GM19240 (cell line): ENCODE results near the gene CRY2.
"Not testable (repeated sequence)": the region's sequence is repeated elsewhere in the genome, so short reads cannot be mapped to it uniquely, and the experiment has no call there.

Experiments used
- DNase-seq: peaks from one replicate; pipeline ENCODE4 v3.0.0; 2011; ENCODE audit warnings: low spot score; ENCODE audit not compliant: insufficient read length

CRY2 gene

DNA sequence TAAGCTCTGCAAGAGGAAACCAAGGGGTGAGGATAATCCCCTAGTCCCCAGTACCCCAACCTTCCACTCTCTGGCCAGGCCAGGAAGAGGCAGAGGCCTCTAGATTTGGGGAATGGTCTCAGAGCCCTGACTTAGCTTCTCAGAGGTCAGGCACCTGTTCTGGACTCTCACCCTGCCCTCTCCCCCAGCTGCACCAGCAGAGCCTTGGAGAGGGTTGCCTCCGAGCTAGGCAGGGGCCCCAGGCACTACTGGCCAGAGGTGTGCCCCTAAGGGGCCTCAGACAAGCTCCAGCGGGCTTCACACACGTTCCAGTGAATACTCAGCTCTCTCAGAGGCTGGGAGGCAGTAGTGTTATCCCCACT is 51.8 kb downstream of the CRY2 start:
- DNase-seq, result no peak

GRCh38 chr11:45899448-45900174 is 52.3 kb downstream of the CRY2 start:
- DNase-seq, result peak; percentile 68

- DNase-seq, result not testable (repeated sequence)
Observed at GRCh38 chr11:45900175-45900800, 53.0 kb downstream of the CRY2 start.

GRCh38 chr11:45900916-45901617 is 53.8 kb downstream of the CRY2 start:
- no peak for DNase-seq

GRCh38 chr11:45901626-45902025 is 54.4 kb downstream of the CRY2 start:
- DNase-seq, result no peak

DNA sequence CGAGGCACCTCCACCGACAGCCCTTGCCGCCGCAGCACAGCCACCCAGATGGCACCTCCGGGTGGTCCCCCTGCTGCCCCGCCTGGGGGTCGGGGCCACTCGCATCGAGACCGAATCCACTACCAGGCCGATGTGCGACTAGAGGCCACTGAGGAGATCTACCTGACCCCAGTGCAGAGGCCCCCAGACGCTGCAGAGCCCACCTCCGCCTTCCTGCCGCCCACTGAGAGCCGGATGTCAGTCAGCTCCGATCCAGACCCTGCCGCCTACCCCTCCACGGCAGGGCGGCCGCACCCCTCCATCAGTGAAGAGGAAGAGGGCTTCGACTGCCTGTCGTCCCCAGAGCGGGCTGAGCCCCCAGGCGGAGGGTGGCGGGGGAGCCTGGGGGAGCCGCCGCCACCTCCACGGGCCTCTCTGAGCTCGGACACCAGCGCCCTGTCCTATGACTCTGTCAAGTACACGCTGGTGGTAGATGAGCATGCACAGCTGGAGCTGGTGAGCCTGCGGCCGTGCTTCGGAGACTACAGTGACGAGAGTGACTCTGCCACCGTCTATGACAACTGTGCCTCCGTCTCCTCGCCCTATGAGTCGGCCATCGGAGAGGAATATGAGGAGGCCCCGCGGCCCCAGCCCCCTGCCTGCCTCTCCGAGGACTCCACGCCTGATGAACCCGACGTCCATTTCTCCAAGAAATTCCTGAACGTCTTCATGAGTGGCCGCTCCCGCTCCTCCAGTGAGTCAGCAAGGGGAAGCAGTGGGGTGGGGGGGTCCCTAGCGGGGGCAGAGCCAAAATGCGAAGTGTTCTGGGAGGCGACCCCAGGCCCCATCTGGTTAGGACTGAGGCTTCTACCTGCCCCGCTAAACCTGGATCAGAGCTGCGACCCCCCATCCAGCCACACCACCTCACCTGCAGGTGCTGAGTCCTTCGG is 55.4 kb downstream of the CRY2 start:
- DNase-seq, result no peak

DNA sequence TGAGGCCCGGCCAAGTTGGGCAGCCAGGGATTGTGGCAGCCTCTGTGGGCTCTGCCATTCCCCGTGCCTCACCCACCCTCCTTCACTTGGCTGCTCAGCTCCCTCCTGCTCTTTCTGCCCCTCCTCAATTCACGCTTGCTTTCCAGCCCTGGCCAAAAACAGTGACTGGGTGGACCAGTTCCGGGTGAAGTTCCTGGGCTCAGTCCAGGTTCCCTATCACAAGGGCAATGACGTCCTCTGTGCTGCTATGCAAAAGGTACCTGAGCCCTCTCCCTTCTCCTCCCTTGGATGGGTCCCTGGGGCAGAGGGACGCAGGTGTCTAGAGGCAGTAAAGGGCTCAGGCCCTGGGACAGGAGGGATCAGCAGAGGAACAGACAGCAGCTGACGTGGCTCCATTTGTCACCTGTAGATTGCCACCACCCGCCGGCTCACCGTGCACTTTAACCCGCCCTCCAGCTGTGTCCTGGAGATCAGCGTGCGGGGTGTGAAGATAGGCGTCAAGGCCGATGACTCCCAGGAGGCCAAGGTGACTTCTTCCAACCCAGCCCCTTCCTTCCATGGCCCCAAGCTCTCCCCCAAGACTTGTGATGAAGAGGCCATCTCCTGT is 57.1 kb downstream of the CRY2 start:
- DNase-seq, result no peak

- no peak for DNase-seq
Observed at GRCh38 chr11:45905095-45905494, 57.8 kb downstream of the CRY2 start.

- not testable (repeated sequence) for DNase-seq
Observed at GRCh38 chr11:45905576-45905975, 58.3 kb downstream of the CRY2 start.

DNA sequence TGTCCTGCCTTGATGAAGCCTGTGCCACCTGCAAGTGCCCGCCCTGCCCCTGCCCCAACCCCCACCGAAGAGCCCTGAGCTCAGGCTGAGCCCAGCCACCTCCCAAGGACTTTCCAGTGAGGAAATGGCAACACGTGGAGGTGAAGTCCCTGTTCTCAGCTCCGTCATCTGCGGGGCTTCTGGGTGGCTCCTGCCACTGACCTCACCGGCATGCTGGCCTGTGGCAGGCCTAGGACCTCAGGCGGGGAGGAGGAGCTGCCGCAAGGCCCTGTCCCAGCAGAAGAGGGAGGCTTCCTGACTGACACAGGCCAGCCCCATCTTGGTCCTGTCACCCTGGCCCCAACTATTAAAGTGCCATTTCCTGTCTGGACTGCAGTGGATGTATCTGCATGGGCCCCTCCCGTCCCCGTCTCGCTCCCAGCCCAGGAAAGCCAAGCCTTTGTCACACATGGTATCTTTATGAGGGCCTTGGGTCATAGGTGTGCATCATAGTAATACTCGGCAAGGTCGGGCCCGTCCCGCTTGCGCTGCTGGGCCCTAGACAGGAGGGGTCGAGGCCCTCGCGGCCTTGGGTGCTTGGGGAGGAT is 58.9 kb downstream of the CRY2 start:
- DNase-seq, result no peak

DNA sequence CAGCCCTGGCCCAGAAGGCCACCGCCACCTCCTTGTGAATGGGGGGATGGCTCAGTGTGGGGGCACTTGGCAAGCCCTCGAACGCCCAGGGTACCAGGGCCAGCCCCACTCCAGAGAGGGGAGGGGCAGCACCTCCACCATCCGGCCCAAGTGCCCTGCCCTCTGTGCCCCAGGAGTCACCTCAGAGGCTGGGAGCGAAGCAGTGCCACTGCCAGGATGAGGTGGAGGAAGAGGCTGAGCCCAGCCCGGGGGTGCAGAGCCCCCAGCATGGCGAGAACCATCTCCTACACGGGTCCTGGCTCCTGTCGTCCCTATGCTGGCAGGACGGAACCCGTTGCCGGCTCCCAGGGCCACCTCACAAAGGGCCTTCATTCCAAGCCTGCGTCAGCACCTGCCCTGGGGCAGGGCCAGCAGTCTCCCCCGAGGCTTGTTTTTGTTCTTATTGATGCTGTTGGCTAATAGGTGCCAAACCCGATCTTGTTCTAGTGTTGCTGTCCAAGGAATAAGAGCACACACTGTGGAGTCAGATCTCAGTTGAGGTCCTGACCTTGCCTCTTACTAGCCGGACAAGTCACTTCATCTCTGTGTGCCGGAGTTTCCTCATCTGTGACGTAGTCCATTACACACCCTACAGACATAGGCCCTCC is 59.8 kb downstream of the CRY2 start, which contains the start of gene FREY1:
TSS of gene FREY1 (minus strand) at position 307 of the 647 bp plus-strand sequence. CDS start at position 281, 26 bp downstream.
- no peak for DNase-seq

DNA sequence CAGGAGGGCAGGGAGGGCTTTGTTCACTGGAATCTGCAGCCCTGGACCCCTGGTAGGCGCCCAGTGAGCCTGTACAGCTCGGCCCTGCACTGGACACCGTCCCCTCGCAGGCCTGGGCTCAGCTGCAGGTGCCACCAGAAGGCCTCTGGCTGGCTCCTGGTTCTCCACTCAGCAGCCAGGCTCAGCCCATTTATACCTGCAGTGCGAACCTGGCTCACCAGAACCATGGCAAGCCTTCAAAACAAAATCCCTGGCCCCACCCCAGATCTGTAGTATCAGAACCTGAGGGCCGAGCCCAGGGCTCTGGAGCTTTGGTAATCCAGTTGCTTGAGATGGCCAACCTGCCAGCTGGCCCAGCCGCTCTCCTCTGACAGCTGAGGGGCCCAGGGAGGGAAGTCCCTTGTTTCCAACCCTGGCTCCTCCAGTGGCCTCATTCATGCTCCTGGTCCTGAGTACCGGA is 60.7 kb downstream of the CRY2 start:
- no peak for DNase-seq

DNA sequence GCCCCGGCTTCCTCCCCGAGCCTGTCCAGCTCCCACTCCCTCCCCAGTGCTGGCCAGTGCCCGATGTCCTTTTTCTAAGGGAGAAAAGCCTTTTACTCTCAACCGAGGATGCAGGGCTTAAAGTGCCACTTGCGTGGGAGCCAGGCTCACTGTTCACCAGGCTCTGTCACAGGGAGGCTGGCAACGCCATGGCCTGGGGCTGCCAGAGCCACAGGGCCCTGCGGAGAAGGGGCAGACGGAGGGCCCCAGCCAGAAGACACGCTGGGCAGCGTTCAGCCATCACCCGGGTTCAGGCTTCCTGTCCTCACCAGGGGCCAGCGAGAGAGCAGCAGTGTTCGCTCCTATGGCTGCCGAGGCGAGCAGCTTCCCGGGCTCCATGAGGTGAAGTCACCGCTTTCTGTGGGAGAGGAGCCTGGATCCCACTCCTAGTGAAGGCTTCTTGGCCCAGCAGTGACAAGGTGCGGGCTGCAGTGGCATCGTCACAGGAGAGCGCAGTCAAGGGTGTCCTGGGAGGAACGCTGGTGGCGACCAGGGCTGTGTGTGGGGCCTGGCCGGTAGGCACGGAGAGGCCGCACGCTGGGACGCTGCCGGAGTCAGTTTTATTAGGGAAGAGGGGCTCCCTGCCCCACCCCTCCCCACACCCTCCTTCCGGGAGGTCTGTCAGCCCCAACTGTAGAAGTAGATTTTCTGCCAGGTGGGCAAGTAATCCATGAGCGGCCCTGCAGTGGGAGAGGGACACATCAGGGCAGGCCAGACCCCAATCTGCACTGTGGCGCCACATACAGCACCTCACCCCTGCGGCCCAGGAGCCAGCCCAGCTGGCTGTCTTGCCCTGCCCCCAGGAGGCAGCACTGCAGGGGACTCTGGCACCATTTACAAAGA is 62.6 kb downstream of the CRY2 start:
- no peak for DNase-seq

DNA sequence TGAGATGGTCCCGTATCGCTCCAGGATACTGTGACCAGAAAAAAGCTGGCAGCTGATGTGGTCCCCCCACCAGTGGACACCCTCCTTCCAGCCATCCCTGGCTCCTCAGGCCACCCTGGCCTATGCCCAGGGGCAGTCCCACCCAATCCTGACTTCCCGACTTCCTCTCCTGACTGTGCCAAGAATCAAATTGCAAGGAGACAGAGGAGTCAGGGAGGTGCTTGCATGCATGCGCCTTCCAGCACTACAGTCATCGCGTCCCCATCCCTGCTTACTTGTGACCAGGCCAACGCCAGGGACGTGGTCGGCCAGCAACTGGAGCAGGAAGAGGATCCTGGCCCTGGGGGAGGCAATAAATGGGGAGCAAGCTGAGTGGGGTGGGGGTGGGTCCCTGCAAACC is 63.3 kb downstream of the CRY2 start:
- no peak for DNase-seq

GRCh38 chr11:45913514-45913913 is 66.2 kb downstream of the CRY2 start:
- no peak for DNase-seq

DNA sequence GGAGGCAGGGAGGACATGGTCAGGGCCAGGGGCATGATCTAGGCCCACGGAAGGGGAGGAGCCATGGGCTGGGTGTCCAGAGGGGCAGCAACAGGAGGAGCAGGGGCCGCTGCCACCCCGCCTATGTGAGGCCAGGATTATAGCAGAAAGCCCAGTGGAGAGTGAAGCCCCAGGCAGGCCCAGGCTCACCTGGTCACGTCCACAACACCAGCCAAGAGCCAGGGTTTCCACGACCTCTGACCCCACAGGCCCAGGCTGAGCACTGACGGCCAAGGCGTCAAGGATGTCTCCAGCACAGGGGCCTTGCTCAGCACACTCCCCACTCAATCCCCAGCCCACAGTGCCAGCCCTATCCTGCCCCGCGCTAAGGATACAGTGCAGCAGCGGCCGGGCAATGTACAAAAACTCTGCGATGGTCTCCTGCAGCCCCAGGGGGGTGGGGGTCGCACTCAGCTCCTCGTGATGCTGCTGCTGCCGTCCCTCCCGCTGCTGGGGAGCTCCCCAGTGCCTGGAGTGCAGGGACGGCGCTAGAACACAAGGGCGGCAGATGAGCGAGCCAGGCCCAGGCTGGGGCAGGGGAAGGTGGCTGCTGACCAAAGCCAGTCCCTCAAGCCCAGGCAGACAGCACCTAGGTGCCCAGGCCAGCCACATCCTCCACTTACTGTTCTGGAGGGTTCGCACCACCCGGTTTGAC is 66.8 kb downstream of the CRY2 start:
- DNase-seq, result no peak

- DNase-seq, result no peak
Observed at GRCh38 chr11:45915446-45915845, 68.2 kb downstream of the CRY2 start.

GRCh38 chr11:45917286-45917622 is 70.0 kb downstream of the CRY2 start:
- no peak for DNase-seq
